K562 (cell line): ENCODE measurements around the gene LYRM1. TPM values are rescaled to one million over a fixed set of nuclear protein-coding genes. Genes with fewer than 3 reads are reported as not detected.
A peak's percentile ranks its signal among the peaks of the same experiment; 100 is the strongest.

ENCODE experiments used
- ARID1B ChIP-seq: fragments of 450-650 bp; IDR thresholded peaks from 2 replicates; pipeline ENCODE4 v1.6.1; 2016; ENCODE audit warnings: antibody characterized with exemption, mild to moderate bottlenecking, inconsistent platforms
- FOXA1 ChIP-seq: fragments of 450-650 bp; IDR thresholded peaks from 2 replicates; pipeline ENCODE4 v1.6.1; 2016; ENCODE audit warnings: mild to moderate bottlenecking, borderline replicate concordance
- NEUROD1 ChIP-seq: fragments of 150-350 bp; IDR thresholded peaks from 2 replicates; pipeline ENCODE4 v1.6.1; 2014; ENCODE audit warnings: borderline replicate concordance, low read length, low read depth; ENCODE audit not compliant: partially characterized antibody
- NFATC3 ChIP-seq: fragments of 450-650 bp; IDR thresholded peaks from 2 replicates; pipeline ENCODE4 v1.6.1; 2017; ENCODE audit warnings: mild to moderate bottlenecking
- RAD51 ChIP-seq: fragments of 450-650 bp; IDR thresholded peaks from 2 replicates; pipeline ENCODE4 v1.7.1; 2016; ENCODE audit warnings: low read depth, mild to moderate bottlenecking, borderline replicate concordance
- RBM14 ChIP-seq: fragments of 200-400 bp; formaldehyde crosslinking; IDR thresholded peaks from 2 replicates; pipeline ENCODE4 v1.6.1; 2018; ENCODE audit warnings: low read depth, mild to moderate bottlenecking, low read length, moderate library complexity, borderline replicate concordance; ENCODE audit not compliant: insufficient read depth
- ZNF3 ChIP-seq: fragments of 250-450 bp; sonication (Bioruptor Pico); IDR thresholded peaks from 2 replicates; pipeline ENCODE4 v1.5.0; 2021; ENCODE audit warnings: mild to moderate bottlenecking, moderate library complexity
- ZNF57 ChIP-seq: fragments of 450-650 bp; formaldehyde crosslinking; IDR thresholded peaks from 2 replicates; pipeline ENCODE4 v1.4.0; 2020; ENCODE audit warnings: mild to moderate bottlenecking, moderate library complexity
- ZNF79 ChIP-seq: fragments of 250-450 bp; sonication (Bioruptor Pico); IDR thresholded peaks from 2 replicates; pipeline ENCODE4 v1.4.0; 2020; ENCODE audit warnings: low read depth, mild to moderate bottlenecking, moderate library complexity
- polyA plus RNA-seq, 8 experiments: library from polyadenylated mRNA; depleted of rRNA in 4 of 8; stranded (reverse) in 5 of 8; unstranded in 3 of 8; fragments of >200 nt; fragmentation: Nextera tagmentation in 2 of 8; fragmentation: Illumina TruSeq in 1 of 8; extraction: Ambion mirVana in 2 of 8; extraction: Trizol in 1 of 8; gene quantifications; 2 replicates each; pipeline versions ENCODE4 v1.2.1 to v1.2.3, GENCODE V29; 2011 to 2014; ENCODE audit warnings: inconsistent platforms in 1 of 8, missing spikeins in 1 of 8
- total RNA-seq, 7 experiments: library from RNA; depleted of rRNA in 6 of 7; stranded (reverse); fragments of >200 nt in 6 of 7; fragmentation: Illumina TruSeq in 2 of 7; extraction: Trizol in 2 of 7; gene quantifications; 2 replicates each; pipeline versions ENCODE4 v1.2.1 to v1.2.3, GENCODE V29; 2011 to 2021; ENCODE audit warnings: low replicate concordance in 1 of 7
- TF ChIP-seq, protein P1 (sequence below): sonication (generic); formaldehyde crosslinking; IDR thresholded peaks from 2 replicates; pipeline ENCODE4 v1.8.0; 2022; ENCODE audit warnings: mild to moderate bottlenecking, missing genetic modification reagents
- TF ChIP-seq, protein P2 (sequence below): sonication (generic); formaldehyde crosslinking; IDR thresholded peaks from 2 replicates; pipeline ENCODE4 v1.8.1; 2023; ENCODE audit warnings: mild to moderate bottlenecking, missing genetic modification reagents, moderate library complexity
- TF ChIP-seq, protein P3 (sequence below): fragments of 450-650 bp; IDR thresholded peaks from 2 replicates; pipeline ENCODE4 v1.7.1; 2018; ENCODE audit warnings: mild to moderate bottlenecking, low read depth; ENCODE audit not compliant: partially characterized antibody
- TF ChIP-seq, protein P4 (sequence below), 2 experiments: IDR thresholded peaks in 1 of 2; conservative IDR thresholded peaks in 1 of 2; 2 replicates each; pipeline ENCODE4 v1.6.1; 2016; ENCODE audit warnings: low read depth in 2 of 2, mild to moderate bottlenecking in 1 of 2, missing compliant biosample characterization in 1 of 2, missing genetic modification characterization in 1 of 2, moderate library complexity in 1 of 2

Gene LYRM1
- total and polyA plus RNA-seq, 9 of the 15 experiments (the other 6 are each of a cell fraction or from before 2014, with no cell fraction given), result 17.5 to 44.1 (median 32.7) TPM

DNA sequence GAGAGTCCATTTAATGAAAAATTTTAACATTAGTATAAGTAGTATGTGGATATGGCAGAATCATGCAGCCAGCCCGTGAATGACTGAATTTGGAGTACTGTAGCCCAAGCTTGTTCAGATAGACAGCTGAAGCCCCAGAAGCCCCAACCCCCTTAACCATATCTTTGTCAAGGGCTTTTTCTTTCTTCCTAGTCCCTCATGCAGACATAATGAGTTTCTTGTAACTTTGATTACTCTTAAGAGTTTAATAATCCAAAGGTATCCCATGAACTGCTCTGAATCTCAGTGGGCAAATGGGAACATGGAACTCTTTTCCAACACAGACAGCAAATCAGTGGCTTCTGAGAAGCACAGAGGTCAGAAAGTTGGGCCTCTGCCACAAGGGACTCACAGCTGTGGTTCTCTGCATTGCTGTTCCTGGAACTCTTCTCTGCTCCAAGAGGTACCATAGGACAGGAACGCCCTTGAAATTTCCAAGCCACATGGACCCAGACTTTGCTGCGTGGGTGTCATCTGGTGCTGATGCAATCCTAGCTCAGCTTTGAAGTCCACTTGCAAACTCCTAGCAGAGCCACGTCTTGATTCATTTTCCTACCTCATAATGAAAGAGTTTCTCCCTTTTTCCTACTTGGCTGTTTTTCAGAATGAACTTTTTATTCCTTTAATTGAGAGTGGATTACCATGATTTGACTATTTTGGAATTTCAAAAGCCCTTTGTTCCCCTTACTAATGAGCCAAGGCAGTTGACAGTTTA is 18.1 kb downstream of the LYRM1 start (continued):
- peak; percentile 76 for TF ChIP-seq ARID1B
- TF ChIP-seq NFATC3, result no peak
- TF ChIP-seq, protein P1, sequence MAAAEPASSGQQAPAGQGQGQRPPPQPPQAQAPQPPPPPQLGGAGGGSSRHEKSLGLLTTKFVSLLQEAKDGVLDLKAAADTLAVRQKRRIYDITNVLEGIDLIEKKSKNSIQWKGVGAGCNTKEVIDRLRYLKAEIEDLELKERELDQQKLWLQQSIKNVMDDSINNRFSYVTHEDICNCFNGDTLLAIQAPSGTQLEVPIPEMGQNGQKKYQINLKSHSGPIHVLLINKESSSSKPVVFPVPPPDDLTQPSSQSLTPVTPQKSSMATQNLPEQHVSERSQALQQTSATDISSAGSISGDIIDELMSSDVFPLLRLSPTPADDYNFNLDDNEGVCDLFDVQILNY (CRISPR knock-in tag), result no peak
- TF ChIP-seq ZNF79 (CRISPR knock-in tag), result no peak
- TF ChIP-seq NEUROD1, result peak; percentile 60
- peak; percentile 31; the same call in 1 of the 2 replicates for TF ChIP-seq RAD51
- TF ChIP-seq, protein P2, sequence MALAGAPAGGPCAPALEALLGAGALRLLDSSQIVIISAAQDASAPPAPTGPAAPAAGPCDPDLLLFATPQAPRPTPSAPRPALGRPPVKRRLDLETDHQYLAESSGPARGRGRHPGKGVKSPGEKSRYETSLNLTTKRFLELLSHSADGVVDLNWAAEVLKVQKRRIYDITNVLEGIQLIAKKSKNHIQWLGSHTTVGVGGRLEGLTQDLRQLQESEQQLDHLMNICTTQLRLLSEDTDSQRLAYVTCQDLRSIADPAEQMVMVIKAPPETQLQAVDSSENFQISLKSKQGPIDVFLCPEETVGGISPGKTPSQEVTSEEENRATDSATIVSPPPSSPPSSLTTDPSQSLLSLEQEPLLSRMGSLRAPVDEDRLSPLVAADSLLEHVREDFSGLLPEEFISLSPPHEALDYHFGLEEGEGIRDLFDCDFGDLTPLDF (CRISPR knock-in tag), result no peak
- TF ChIP-seq RBM14, result no peak
- TF ChIP-seq ZNF57 (CRISPR knock-in tag), result no peak
- TF ChIP-seq ZNF3 (CRISPR knock-in tag), result no peak
- TF ChIP-seq, protein P3, sequence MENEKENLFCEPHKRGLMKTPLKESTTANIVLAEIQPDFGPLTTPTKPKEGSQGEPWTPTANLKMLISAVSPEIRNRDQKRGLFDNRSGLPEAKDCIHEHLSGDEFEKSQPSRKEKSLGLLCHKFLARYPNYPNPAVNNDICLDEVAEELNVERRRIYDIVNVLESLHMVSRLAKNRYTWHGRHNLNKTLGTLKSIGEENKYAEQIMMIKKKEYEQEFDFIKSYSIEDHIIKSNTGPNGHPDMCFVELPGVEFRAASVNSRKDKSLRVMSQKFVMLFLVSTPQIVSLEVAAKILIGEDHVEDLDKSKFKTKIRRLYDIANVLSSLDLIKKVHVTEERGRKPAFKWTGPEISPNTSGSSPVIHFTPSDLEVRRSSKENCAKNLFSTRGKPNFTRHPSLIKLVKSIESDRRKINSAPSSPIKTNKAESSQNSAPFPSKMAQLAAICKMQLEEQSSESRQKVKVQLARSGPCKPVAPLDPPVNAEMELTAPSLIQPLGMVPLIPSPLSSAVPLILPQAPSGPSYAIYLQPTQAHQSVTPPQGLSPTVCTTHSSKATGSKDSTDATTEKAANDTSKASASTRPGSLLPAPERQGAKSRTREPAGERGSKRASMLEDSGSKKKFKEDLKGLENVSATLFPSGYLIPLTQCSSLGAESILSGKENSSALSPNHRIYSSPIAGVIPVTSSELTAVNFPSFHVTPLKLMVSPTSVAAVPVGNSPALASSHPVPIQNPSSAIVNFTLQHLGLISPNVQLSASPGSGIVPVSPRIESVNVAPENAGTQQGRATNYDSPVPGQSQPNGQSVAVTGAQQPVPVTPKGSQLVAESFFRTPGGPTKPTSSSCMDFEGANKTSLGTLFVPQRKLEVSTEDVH, result peak; percentile 42
- TF ChIP-seq, protein P4, sequence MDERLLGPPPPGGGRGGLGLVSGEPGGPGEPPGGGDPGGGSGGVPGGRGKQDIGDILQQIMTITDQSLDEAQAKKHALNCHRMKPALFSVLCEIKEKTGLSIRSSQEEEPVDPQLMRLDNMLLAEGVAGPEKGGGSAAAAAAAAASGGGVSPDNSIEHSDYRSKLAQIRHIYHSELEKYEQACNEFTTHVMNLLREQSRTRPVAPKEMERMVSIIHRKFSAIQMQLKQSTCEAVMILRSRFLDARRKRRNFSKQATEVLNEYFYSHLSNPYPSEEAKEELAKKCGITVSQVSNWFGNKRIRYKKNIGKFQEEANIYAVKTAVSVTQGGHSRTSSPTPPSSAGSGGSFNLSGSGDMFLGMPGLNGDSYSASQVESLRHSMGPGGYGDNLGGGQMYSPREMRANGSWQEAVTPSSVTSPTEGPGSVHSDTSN (CRISPR knock-in tag; IDR thresholded peaks at IDR 0.05; ENCODE audit: low read depth), result no peak
- TF ChIP-seq, protein P4 (tag; conservative IDR thresholded peaks at IDR 0.05; ENCODE audit: low read depth), result no peak
- no peak for TF ChIP-seq FOXA1
